Measurements from ENCODE around the gene PTGES3.

- no peak for TF ChIP-seq CTCF (IDR thresholded peaks at IDR 0.05)
- TF ChIP-seq POLR2A (IDR thresholded peaks at IDR 0.05) = no peak
Measured at GRCh38 chr12:56657416-56658379, 30.4 kb downstream of the PTGES3 start.
